NCI-H146 (cell line): ENCODE results near the gene POLN.
"Not testable (repeated sequence)": the region's sequence is repeated elsewhere in the genome, so short reads cannot be mapped to it uniquely, and the experiment has no call there.

ENCODE experiments used
- DNase-seq: peaks from one replicate; lab custom pipeline; 2025; lab: John Stamatoyannopoulos, UW

POLN gene

DNA sequence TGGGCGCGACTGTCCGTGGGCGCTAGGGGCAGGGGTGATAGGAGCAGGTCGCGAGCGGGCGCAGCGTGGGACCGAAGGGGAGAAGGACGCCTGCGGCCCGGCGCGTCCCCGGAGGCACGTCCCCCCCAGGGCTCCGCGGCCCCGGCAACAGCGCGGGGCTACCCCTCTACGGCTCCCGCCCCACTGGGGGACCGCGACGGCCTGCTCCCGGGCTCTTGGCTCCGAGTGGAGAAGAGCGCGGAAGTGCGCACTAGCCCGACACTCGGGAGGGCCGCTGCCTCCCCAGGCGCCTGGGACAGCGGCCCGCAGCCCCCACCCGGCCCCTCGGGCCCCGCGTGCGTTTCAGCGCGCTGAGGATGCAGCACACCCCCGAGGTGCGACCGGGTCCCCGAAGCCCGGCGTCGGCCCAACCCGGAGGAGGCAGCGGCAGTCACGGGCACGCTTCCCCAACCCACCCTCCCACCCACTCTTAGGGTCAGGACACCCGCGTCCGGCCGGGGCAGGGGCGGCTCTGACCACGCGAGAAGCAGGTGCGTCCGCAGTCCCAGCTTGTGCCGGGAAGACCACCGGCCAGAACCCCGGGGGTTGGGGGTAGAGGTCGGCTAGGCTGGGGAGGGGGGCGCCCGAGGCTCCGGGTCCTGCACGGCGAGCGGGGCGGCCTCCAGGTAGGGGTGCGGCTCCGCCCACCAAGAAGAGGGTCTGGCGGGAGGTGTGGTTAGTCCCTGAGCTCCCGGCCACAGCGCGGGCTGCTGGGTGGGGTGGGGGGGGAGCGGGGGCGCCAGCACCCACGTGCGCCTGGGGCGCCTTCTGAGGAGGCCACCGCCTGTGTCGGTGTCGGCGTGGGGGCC is 201.3 kb downstream of the POLN start:
- DNase-seq = no peak

DNA sequence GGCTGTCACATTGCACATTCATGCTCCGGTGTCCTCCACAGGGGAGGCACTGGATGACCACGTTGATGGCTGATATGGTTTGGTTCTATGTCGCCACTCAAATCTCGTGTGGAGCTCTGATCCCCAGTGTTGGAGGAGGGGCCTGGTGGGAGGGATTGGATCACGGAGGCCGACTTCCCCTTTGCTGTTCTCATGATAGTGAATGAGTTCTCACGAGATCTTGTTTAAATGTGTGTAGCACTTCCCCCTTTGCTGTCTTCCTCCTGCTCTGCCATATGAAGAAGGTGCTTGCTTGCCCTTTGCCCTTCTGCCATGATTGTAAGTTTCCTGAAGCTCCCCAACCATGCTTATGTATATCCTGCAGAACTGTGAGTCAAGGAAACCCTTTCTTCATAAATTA is 205.1 kb downstream of the POLN start:
- no peak for DNase-seq

DNA sequence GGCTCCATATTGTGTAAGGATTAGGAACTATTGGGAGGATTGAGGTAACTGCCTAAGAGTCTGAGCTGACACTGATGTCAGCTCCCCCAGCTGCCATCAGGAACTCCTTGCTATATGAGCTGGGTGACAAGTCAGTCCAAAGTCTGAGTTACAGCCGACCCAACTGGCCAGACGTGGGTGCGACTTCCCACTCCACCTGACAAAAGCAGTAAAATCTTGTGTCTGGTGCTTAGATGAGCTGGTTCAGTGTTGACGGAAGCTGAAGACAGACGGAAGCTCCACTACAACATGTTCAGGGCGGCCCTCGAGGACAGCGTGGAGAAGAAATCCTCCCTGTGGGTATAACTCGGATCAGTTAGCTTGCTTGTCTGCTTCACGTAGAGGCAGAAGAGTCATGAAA is 205.6 kb downstream of the POLN start:
- no peak for DNase-seq

DNA sequence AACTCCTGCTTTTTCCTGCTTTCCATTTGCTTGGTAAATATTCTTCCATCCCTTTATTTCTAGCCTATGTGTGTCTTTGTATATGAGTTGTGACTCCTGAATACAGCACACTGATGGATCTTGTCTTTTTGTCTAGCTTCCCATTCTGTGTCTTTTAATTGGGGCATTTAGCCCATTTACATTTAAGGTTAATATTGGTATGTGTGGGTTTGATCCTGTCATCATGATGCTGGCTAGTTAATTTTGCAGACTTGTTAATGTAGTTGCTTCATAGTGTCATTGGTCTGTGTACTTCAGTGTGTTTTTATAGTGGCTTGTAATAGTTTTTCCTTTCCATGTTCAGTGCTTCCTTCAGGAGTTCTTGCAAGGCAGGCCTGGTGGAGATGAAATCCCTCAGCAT is 210.8 kb downstream of the POLN start:
- DNase-seq = not testable (repeated sequence)

DNA sequence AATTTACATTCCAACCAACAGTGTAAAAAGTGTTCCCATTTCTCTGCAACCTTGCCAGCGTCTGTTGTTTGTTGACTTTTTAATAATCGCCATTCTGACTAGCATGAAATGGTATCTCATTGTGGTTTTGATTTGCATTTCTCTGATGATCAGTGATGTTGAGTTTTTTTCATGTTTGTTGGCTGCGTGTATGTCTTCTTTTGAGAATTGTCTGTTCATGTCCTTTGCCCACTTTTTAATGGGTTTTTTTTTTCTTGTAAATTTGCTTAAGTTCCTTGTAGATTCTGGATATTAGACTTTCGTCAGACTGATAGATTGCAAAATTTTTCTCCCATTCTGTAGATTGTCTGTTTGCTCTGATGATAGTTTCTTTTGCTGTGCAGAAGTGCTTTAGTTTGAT is 214.8 kb downstream of the POLN start:
- not testable (repeated sequence) for DNase-seq

DNA sequence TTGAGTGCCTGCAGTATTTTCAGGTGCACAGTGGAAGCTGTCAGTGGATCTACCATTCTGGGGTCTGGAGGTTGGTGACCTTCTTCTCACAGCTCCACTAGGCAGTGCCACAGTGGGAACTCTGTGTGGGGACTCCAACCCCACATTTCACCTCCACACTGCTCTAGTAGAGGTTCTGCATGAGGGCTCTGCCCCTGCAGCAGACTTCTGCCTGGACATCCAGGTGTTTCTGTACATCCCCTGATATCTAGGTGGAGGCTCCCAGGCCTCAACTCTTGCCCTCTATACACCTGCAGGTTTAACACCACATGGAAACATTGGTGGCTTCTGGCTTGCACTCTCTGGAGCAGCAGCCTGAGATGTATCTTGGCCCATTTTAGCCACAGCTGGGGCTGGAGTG is 216.1 kb downstream of the POLN start:
- no peak for DNase-seq

DNA sequence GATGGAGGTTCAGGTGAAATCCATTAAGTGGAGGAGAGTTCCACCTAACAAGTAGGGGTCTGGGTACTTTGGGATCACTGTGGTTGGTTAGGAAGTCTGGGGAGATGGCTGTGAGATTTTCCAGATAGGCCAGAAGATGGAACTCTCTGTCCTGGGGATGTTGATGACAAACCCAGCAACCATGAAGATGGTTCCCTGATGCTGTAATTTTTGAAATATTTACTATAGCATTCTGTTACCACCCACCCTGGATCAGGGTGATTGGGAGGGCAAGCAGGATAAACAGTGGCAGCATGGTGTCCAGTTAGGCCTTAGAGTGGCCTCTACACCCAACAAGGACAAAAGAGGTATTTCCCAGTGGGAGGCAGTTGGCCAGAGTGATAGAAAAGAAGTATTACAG is 217.2 kb downstream of the POLN start:
- DNase-seq = no peak
